Renal pelvis (tissue), 3 donors: Measurements from ENCODE around the gene ID3. TPM values are rescaled to one million over a fixed set of nuclear protein-coding genes. Genes with fewer than 3 reads are reported as not detected.

Source experiments
- polyA plus RNA-seq, 3 donors: library from polyadenylated mRNA; unstranded; fragments of 120-200 nt; gene quantifications; one replicate each; pipeline ENCODE4 v1.2.1, GENCODE V29; 2013; ENCODE audit not compliant: insufficient read length in 3 of 3

ID3 gene
- polyA plus RNA-seq, 3 donors, result 319 to 396 (median 378) TPM

Other genes with a start within 250 kb of the ID3 start
- gene HNRNPR, start 215.2 kb downstream of the ID3 start, polyA plus RNA-seq, result 100 to 1,000 TPM; 233 to 258 (median 243) TPM
- gene ZNF436, start 189.7 kb downstream of the ID3 start, polyA plus RNA-seq, result 10 to 100 TPM; 31.8 to 33.6 (median 33.1) TPM
- gene TCEA3, start 134.8 kb downstream of the ID3 start, polyA plus RNA-seq, result 10 to 100 TPM; 51.8 to 57.3 (median 52.5) TPM
- gene ASAP3, start 75.3 kb downstream of the ID3 start, polyA plus RNA-seq, result 10 to 100 TPM; 33.3 to 38.7 (median 34.2) TPM
- 1 to 10 TPM; 4.8 to 6.5 (median 4.8) TPM for gene E2F2, start 28.3 kb downstream of the ID3 start, polyA plus RNA-seq
- 1,000 to 10,000 TPM; 2,047 to 2,741 (median 2,177) TPM for gene RPL11, start 132.3 kb upstream of the ID3 start, polyA plus RNA-seq
- gene ELOA, start 184.0 kb upstream of the ID3 start, polyA plus RNA-seq, result 10 to 100 TPM; 34.3 to 38.2 (median 36.0) TPM
- gene PITHD1, start 218.9 kb upstream of the ID3 start, polyA plus RNA-seq, result 10 to 100 TPM; 59.4 to 63.3 (median 60.3) TPM
- 10 to 100 TPM; 72.4 to 87.2 (median 78.9) TPM for gene LYPLA2, start 231.6 kb upstream of the ID3 start, polyA plus RNA-seq
- gene GALE, start 241.3 kb upstream of the ID3 start, polyA plus RNA-seq, result 10 to 100 TPM; 38.2 to 44.2 (median 38.9) TPM